GM10266 (cell line): ENCODE data around the gene NKX2-2.

Experiments used
- DNase-seq: peaks from one replicate; pipeline ENCODE4 v3.0.0; 2012; ENCODE audit errors: extremely low spot score
- TF ChIP-seq, protein P1 (sequence below): IDR thresholded peaks from 2 replicates; pipeline ENCODE4 v1.5.1; 2012; ENCODE audit warnings: mild to moderate bottlenecking, low read depth; ENCODE audit not compliant: control insufficient read depth, insufficient read depth; ENCODE audit errors: missing control alignments

Gene NKX2-2

DNA sequence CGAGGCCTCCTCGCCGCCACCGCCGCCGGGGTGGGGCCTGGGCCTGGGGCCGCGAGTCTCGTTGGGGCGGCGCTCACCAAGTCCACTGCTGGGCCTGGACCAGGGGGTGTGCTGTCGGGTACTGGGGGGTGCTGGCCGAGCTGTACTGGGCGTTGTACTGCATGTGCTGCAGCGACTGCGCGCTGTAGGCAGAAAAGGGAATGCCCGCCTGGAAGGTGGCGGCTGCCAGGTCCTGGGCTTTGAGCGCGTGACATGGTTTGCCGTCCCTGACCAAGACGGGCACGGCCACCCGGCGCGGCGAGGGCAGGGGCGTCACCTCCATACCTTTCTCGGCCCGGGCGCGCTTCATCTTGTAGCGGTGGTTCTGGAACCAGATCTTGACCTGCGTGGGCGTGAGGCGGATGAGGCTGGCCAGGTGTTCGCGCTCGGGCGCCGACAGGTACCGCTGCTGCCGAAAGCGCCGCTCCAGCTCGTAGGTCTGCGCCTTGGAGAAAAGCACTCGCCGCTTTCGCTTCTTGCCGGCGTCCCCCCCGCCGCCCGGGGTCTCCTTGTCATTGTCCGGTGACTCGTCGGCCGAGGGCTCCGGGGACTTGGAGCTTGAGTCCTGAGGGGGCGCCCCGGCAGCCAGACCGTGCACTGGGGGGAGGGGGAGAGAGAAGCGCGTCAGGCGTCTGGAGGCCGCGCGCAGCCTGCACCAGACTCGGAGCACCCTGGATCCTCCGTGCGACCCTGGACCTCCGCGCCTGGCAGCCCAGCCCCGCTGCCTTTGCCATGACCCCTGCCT lies 1.8 kb downstream of the NKX2-2 start:
- peak; percentile 52 for DNase-seq
- TF ChIP-seq, protein P1, sequence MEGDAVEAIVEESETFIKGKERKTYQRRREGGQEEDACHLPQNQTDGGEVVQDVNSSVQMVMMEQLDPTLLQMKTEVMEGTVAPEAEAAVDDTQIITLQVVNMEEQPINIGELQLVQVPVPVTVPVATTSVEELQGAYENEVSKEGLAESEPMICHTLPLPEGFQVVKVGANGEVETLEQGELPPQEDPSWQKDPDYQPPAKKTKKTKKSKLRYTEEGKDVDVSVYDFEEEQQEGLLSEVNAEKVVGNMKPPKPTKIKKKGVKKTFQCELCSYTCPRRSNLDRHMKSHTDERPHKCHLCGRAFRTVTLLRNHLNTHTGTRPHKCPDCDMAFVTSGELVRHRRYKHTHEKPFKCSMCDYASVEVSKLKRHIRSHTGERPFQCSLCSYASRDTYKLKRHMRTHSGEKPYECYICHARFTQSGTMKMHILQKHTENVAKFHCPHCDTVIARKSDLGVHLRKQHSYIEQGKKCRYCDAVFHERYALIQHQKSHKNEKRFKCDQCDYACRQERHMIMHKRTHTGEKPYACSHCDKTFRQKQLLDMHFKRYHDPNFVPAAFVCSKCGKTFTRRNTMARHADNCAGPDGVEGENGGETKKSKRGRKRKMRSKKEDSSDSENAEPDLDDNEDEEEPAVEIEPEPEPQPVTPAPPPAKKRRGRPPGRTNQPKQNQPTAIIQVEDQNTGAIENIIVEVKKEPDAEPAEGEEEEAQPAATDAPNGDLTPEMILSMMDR = no peak

DNA sequence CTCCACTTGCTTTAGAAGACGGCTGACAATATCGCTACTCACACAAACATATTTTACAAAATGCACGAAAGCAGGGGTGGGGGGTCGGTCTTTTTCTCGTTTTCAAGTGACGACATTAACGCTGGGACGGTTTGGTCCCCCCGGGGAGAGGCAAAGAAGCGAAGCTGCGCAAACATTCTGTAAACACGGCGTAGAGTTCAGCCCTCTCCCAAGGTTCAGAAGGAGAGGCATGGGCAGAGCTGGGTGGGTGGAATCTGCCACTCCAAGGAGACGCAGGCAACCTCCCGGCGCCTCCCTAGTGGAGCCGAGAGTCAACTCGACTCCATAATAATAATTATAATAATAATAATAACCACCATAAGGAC lies 2.4 kb downstream of the NKX2-2 start:
- DNase-seq = peak; percentile 39
- TF ChIP-seq, protein P1 = no peak

DNA sequence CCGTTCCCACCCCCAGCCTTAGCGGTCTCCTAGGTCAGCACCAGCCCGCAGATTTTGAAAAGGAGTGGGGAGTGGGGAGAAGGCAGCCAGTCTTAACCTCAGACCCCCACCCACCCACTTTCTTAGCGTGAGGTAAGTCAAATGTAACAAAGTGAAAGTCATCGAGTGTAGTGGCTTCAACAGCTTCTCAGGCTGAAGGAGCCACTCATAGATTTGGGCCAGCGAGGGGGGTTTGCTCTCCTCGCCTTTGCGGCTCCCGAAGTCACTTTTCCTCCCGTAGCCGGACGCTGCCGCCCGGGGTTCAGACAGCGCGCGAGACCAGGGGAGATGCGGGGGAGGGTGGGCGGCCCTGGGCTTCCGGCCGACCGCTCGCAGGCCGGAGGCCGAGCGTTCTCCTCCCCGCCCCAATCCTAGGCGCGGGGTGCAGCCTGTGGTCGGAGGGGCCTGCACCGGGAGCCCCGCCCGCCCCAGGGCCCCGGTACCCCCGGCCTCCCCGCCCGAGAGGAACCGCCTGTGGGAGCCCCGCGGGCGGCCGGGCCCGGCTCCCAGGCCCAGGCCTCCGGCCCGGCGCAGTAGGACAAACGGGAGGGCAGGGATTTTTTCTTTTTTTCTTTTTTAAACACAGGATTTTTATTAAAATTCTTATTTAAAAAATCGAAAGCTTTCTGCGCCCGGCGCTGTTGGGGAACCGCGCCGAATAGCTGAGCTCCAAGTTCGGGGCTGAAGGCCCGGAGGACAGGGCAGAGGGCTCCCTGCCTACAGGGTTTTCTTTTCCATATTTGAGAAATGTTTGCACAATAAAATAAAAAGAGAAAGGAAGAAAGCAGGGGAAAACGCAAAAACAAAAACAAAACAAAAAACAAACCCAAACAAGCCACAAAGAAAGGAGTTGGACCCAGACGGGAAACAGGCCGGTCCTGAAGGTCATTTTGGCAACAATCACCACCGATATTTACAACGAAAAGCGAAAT lies 3.2 kb downstream of the NKX2-2 start:
- TF ChIP-seq, protein P1 = no peak

DNA sequence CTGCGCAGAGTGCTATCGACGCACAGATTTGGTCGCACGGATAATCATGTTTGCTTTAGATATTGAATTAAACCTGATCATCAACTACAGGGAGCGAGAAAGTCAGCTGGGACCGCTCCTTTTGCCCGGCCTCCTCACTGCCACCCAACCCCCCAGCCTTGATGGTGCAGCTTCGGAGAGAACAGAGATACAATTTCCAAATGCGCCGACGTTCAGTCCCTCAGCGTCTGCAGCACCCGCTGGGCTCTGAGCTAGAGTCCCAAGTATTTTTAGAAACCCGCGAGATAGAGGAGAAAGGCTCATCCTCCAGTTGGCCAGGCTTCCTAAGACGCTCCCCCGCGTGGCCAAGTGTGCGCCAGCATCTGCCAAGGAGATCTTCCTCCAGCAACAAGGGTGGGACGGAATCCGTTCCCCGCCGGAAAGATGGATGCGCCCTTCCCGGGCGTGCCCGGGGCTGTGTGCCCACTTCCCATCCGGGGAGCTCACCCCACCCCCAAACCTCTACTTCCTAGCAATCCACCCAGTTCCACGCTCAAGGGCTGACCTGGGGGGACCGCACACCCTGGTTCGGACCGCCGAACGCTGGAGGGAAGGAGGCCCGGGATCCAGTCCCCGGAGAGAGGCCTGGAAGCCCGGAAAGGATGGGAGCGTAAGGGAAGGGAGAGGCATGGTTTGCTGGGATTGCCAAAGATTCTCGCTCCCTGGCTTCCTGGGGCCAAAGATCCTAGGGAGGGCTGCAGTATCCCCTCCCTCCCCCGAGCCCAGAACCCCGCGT lies 4.1 kb downstream of the NKX2-2 start:
- TF ChIP-seq, protein P1 = no peak
- peak; percentile 41 for DNase-seq

More for the DNA sequence above, 3.2 kb downstream of the NKX2-2 start:
- DNase-seq = peak; percentile 57

DNA sequence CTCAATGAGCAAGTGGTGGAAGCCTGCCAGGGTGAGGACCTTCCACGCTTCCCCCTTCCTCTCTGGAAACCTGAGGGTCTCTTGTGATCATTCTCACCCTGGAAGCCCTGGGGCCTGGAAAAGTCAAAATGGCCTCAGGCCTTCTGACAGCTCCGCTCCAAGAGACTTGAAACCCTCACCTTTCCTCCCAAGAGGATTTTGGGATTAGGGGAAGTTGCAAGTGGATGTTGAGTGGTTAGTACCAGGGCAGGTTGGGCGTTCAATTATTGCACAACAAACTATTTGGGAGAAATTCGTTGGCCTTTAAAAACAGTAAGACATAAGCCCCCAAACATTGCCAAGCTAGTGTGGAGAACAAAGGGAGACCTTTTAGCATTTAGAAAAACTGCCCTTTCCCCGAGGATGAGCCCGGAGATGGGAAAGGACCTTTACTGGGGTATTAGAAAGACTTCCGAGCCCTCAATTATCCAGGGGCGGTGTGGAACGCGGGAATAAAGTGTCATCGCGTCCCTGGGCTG lies 4.7 kb downstream of the NKX2-2 start:
- TF ChIP-seq, protein P1 = no peak
- DNase-seq = no peak

DNA sequence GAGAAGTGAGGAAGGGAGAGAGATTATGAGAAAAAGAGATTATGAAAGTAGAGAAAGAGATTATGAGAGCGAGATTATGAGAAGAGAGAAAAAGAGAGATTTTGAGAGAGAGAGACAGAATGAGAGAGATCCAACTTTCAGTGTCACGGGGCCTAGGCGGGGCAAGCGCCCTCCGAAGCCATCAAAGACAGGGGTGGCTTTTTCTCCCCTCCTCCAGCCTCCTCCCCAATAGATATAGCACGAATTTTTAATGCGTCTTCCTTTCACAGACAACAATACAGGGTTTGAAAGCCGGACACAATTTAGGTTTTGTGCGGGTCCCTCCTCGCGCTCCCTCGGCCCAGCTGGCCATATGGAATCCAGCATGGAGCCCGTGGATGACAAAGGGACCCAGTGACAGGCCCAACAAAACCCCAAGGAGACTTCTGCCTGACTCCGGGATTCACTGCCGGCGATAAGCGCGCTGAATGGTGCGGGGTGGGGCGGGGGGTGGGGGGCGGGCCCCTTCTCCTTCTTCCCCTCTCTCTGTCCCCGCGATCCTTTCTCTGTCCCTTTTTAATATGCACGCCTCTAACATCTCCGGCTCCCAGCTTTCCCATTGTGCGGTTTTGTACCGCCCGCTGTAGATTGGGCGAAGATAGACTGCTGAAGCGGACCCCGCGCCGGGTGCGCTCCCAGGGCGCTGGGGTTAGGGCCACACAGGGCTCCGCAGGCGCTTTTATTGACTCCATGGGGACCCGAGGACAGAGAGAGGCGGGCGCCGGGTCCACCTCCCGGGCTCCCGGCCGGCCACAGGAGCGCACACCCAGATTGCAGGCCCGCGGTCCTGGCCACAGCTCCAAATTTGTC lies 5.4 kb downstream of the NKX2-2 start:
- peak; percentile 8 for DNase-seq
- TF ChIP-seq, protein P1 = no peak
